K562 (cell line): Measurements from ENCODE around the gene CD48. TPM values are rescaled to one million over a fixed set of nuclear protein-coding genes. Genes with fewer than 3 reads are reported as not detected.

Experiments used
- ATAC-seq: fragments of 200-7000 bp; cut with Tn5 transposase; 3 replicates; pipeline ENCODE4 v1.9.1; 2020; ENCODE audit warnings: moderate library complexity
- BruUV-seq: library from RNA; stranded (reverse); fragments of 400-500 nt; replicated peaks from 2 replicates; lab custom pipeline; 2021; lab: Mats Ljungman, UMichigan
- CTCF ChIA-PET: fragments of 300-600 bp; formaldehyde crosslinking; extraction: SDS; loops from one replicate; lab custom pipeline; 2021; ENCODE audit warnings: low intra/inter-chr PET ratio; lab: Yijun Ruan, JAX
- POLR2A ChIA-PET: fragments of 300-600, 350-650 bp; sonication (Branson Sonifier 250); formaldehyde crosslinking; extraction: SDS; loops from one replicate; lab custom pipeline; 2021; ENCODE audit warnings: antibody characterized with exemption, inconsistent platforms; lab: Yijun Ruan, JAX
- DNase-seq, 4 experiments: peaks; one replicate each; pipeline versions ENCODE4 v3.0.0 to v3.0.0-alpha.2; 2011 to 2018; ENCODE audit warnings: low spot score in 3 of 4, mixed read lengths in 3 of 4; ENCODE audit errors: extremely low read depth in 1 of 4
- FAIRE-seq: peaks from 2 replicates; lab custom pipeline; 2011; peaks lifted over from hg19 to GRCh38; lab: Jason Lieb, UNC
- H2AFZ ChIP-seq: 2 replicates; pipeline ENCODE4 v1.6.0; 2011; ENCODE audit warnings: low read depth, low read length, control low read depth, inconsistent platforms
- H3K27ac ChIP-seq: fragments of 200-600 bp; 3 replicates; pipeline ENCODE4 v1.8.0; 2011; ENCODE audit warnings: low read depth, mild to moderate bottlenecking, control low read depth, inconsistent platforms, low read length, moderate library complexity, mixed read lengths; ENCODE audit errors: extremely low read depth
- H3K27me3 ChIP-seq, 2 experiments: fragments of 300-600 bp in 1 of 2; 2 replicates in 1 of 2; 3 replicates in 1 of 2; pipeline versions ENCODE4 v1.6.0 to v1.8.0; 2011; ENCODE audit warnings: inconsistent platforms in 2 of 2, low read length in 2 of 2, mild to moderate bottlenecking in 1 of 2, mixed read lengths in 1 of 2, moderate library complexity in 1 of 2; ENCODE audit not compliant: control insufficient read depth in 2 of 2, insufficient read depth in 2 of 2
- H3K36me3 ChIP-seq: fragments of 300-600 bp; 3 replicates; pipeline ENCODE4 v1.8.0; 2011; ENCODE audit warnings: mild to moderate bottlenecking, low read length, inconsistent platforms; ENCODE audit not compliant: control insufficient read depth, insufficient read depth
- H3K4me1 ChIP-seq, 2 experiments: fragments of 200-600 bp in 1 of 2; replicated peaks in 1 of 2; 2 replicates in 1 of 2; 3 replicates in 1 of 2; pipeline versions ENCODE4 v1.5.1 to v1.8.0; 2011; ENCODE audit warnings: inconsistent platforms in 2 of 2, low read length in 2 of 2, mild to moderate bottlenecking in 1 of 2, mixed read lengths in 1 of 2, moderate library complexity in 1 of 2; ENCODE audit not compliant: control insufficient read depth in 2 of 2, insufficient read depth in 2 of 2
- H3K4me2 ChIP-seq: 2 replicates; pipeline ENCODE4 v1.6.1; 2011; ENCODE audit warnings: low read length, control low read depth, inconsistent platforms, mixed read lengths; ENCODE audit not compliant: insufficient read depth
- H3K4me3 ChIP-seq: fragments of 200-600 bp; sonication (generic), shearing (Covaris generic); 2 replicates; pipeline ENCODE4 v1.5.1; 2016; ENCODE audit warnings: control low read depth, inconsistent platforms
- H3K79me2 ChIP-seq: fragments of 200-600 bp; 3 replicates; pipeline ENCODE4 v1.8.0; 2011; ENCODE audit warnings: low read length, inconsistent platforms; ENCODE audit not compliant: control insufficient read depth, insufficient read depth
- H3K9ac ChIP-seq, 2 experiments: 2 replicates each; pipeline versions ENCODE4 v1.6.0 to v1.6.1; 2011; ENCODE audit warnings: low read depth in 2 of 2, low read length in 2 of 2, control low read depth in 1 of 2, inconsistent platforms in 1 of 2, mild to moderate bottlenecking in 1 of 2, mixed read lengths in 1 of 2; ENCODE audit not compliant: insufficient read depth in 1 of 2
- H3K9me1 ChIP-seq: one replicate; pipeline ENCODE4 v1.6.0; 2011; ENCODE audit warnings: inconsistent platforms, mild to moderate bottlenecking, low read length, moderate library complexity; ENCODE audit not compliant: control insufficient read depth, insufficient read depth
- H3K9me3 ChIP-seq: replicated peaks from 2 replicates; pipeline ENCODE4 v1.5.1; 2011; ENCODE audit warnings: low read depth, low read length, inconsistent platforms; ENCODE audit not compliant: control insufficient read depth, insufficient read depth
- H4K20me1 ChIP-seq: replicated peaks from 2 replicates; pipeline ENCODE4 v1.6.1; 2011; ENCODE audit warnings: low read length, inconsistent platforms, mixed read lengths; ENCODE audit not compliant: control insufficient read depth, insufficient read depth
- BHLHE40 ChIP-seq: IDR thresholded peaks from 2 replicates; pipeline ENCODE4 v1.6.1; 2011; ENCODE audit warnings: low read length, improper control_type of control experiment
- CEBPB ChIP-seq: fragments of 450-650 bp; IDR thresholded peaks from 2 replicates; pipeline ENCODE4 v1.6.1; 2016; ENCODE audit warnings: missing genetic modification characterization, missing compliant biosample characterization
- CEBPG ChIP-seq, 3 experiments: fragments of 200-800 bp in 1 of 3; sonication (Bioruptor generic) in 1 of 3; sonication (generic) in 1 of 3; formaldehyde crosslinking in 1 of 3; IDR thresholded peaks in 2 of 3; conservative IDR thresholded peaks in 1 of 3; 2 replicates each; pipeline versions ENCODE4 v1.6.1 to v1.8.0; 2016 to 2022; ENCODE audit warnings: missing compliant biosample characterization in 2 of 3, missing genetic modification characterization in 2 of 3, mild to moderate bottlenecking in 1 of 3, missing genetic modification reagents in 1 of 3
- CTBP1 ChIP-seq: fragments of 450-650 bp; IDR thresholded peaks from 2 replicates; pipeline ENCODE4 v1.6.1; 2016; ENCODE audit warnings: borderline replicate concordance
- FOXA1 ChIP-seq: fragments of 450-650 bp; IDR thresholded peaks from 2 replicates; pipeline ENCODE4 v1.6.1; 2016; ENCODE audit warnings: mild to moderate bottlenecking, borderline replicate concordance
- HNRNPH1 ChIP-seq: fragments of 200-400 bp; formaldehyde crosslinking; optimal IDR thresholded peaks from 2 replicates; pipeline ENCODE3; 2017; ENCODE audit warnings: low read depth, mild to moderate bottlenecking, low read length, moderate library complexity
- JUND ChIP-seq, 2 experiments: IDR thresholded peaks; 2 replicates in 1 of 2; 3 replicates in 1 of 2; pipeline ENCODE4 v1.6.1; 2011; ENCODE audit warnings: borderline replicate concordance in 2 of 2, low read depth in 2 of 2, low read length in 2 of 2, improper control_type of control experiment in 1 of 2, missing biosample characterization in 1 of 2, missing genetic modification characterization in 1 of 2, missing genetic modification reagents in 1 of 2
- MAZ ChIP-seq, 2 experiments: fragments of 450-650 bp in 1 of 2; sonication (generic) in 1 of 2; formaldehyde crosslinking; IDR thresholded peaks in 1 of 2; conservative IDR thresholded peaks in 1 of 2; 2 replicates each; pipeline versions ENCODE4 v1.4.0 to v1.5.0; 2020; ENCODE audit warnings: mild to moderate bottlenecking in 1 of 2, missing genetic modification reagents in 1 of 2
- SPI1 ChIP-seq: IDR thresholded peaks from 2 replicates; pipeline ENCODE4 v1.6.1; 2011; ENCODE audit warnings: low read depth, low read length, control low read depth, borderline replicate concordance
- ZNF449 ChIP-seq: fragments of 250-450 bp; sonication (Bioruptor Pico); IDR thresholded peaks from 2 replicates; pipeline ENCODE4 v1.8.0; 2022; ENCODE audit warnings: moderate library complexity, mild to moderate bottlenecking, inconsistent platforms
- ZNF518B ChIP-seq: fragments of 250-450 bp; sonication (Bioruptor Pico); IDR thresholded peaks from 2 replicates; pipeline ENCODE4 v1.5.0; 2021; ENCODE audit warnings: mild to moderate bottlenecking, moderate library complexity
- ZNF583 ChIP-seq: fragments of 250-450 bp; sonication (Bioruptor Pico); IDR thresholded peaks from 2 replicates; pipeline ENCODE4 v1.4.0; 2020
- WGBS: fragments of 100-300 bp; shearing (Covaris generic); methylation state at CpG from one replicate; pipeline ENCODE4 v1.1.6; 2016; ENCODE audit warnings: low coverage, mixed read lengths; ENCODE audit not compliant: insufficient coverage; ENCODE audit errors: missing lambda C conversion rate; 5-methylcytosine and 5-hydroxymethylcytosine counted together
- in situ Hi-C: fragments of 300-500 bp; cut with MboI; formaldehyde crosslinking; loops from 4 replicates; pipeline ENCODE4 v1.15.0; 2018; ENCODE audit warnings: inconsistent platforms, mixed read lengths
- intact Hi-C: fragments of 100-400 bp; cut with micrococcal nuclease; formaldehyde crosslinking; loops from 2 replicates; pipeline ENCODE4 v1.14.2; 2022
- polyA plus RNA-seq, 8 experiments: library from polyadenylated mRNA; depleted of rRNA in 4 of 8; stranded (reverse) in 5 of 8; unstranded in 3 of 8; fragments of >200 nt; fragmentation: Nextera tagmentation in 2 of 8; fragmentation: Illumina TruSeq in 1 of 8; extraction: Ambion mirVana in 2 of 8; extraction: Trizol in 1 of 8; gene quantifications; 2 replicates each; pipeline versions ENCODE4 v1.2.1 to v1.2.3, GENCODE V29; 2011 to 2014; ENCODE audit warnings: inconsistent platforms in 1 of 8, missing spikeins in 1 of 8
- total RNA-seq, 7 experiments: library from RNA; depleted of rRNA in 6 of 7; stranded (reverse); fragments of >200 nt in 6 of 7; fragmentation: Illumina TruSeq in 2 of 7; extraction: Trizol in 2 of 7; gene quantifications; 2 replicates each; pipeline versions ENCODE4 v1.2.1 to v1.2.3, GENCODE V29; 2011 to 2021; ENCODE audit warnings: low replicate concordance in 1 of 7

Gene CD48
- total and polyA plus RNA-seq, 9 of the 15 experiments (the other 6 are each of a cell fraction or from before 2014, with no cell fraction given): 0.10 to 0.42 (median 0.29) TPM; not detected in 3

DNA sequence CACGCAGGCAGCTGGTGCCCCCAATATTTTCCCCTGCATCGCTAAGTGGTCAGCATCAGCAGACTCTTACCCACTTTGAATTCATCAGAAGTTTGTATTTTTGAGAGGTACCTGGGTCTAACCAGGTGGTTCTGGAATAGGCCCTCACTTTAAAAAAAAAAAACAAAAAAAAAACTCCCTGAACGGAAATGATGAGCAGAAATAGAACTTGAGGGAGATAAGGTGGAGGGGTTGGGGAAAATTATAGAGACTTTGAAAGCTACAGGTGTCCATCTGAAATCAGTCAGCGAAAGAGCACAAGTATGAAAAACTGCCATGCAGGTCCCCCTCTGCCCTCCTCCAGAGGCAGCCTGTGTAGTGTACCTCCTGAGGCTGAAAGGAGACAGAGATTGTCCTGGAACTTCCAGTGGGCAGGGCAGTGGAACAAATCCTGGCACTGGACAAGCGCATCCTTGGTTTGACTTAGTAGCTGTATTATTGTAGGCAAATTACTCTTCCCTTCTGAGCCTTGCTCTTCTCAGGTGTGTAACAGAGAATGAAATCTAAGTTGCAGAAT lies 28.6 kb upstream of the CD48 start (continued):
- TF ChIP-seq ZNF518B (CRISPR knock-in tag): no peak

GRCh38 chr1:160739098-160739511 lies 27.5 kb upstream of the CD48 start, which contains the start of gene SLAMF7:
TSS of gene SLAMF7 (plus strand) at chr1:160739247. CDS start at chr1:160739302, 55 bp downstream.
- intact Hi-C loops: no loop called here
- peak; percentile 38; the same call in 1 of the 2 replicates for TF ChIP-seq JUND (IDR thresholded peaks at IDR 0.05; ENCODE audit: borderline replicate concordance, low read depth, low read length)
- 0 out of 3 replicates have a peak, but pooled peaks have one; percentile 19 for TF ChIP-seq JUND (tag; IDR thresholded peaks at IDR 0.05; ENCODE audit: borderline replicate concordance, low read depth, low read length)
- peak; percentile 50 for TF ChIP-seq CEBPB (tag)
- no peak for TF ChIP-seq CEBPG (CRISPR knock-in tag; IDR thresholded peaks at IDR 0.05)
- TF ChIP-seq CEBPG (tag; conservative IDR thresholded peaks at IDR 0.05 in 1 of 2, IDR thresholded peaks at IDR 0.05 in 1 of 2): peak; percentile 31 to 59; a peak in 1 of 4 replicates
- TF ChIP-seq SPI1: peak; percentile 74; the same call in 1 of the 2 replicates
- no peak for TF ChIP-seq ZNF583
- peak; percentile 26; the same call in 1 of the 2 replicates for TF ChIP-seq CTBP1
- TF ChIP-seq MAZ (CRISPR knock-in tag; conservative IDR thresholded peaks at IDR 0.05 in 1 of 2, IDR thresholded peaks at IDR 0.05 in 1 of 2): 0 out of 4 replicates have a peak, but pooled peaks of 1 of the 2 experiments have one; percentile 13
- TF ChIP-seq ZNF449 (CRISPR knock-in tag): no peak
- peak; percentile 66; the same call in 1 of the 2 replicates for TF ChIP-seq BHLHE40
- TF ChIP-seq HNRNPH1: no peak
- TF ChIP-seq FOXA1: no peak

More at GRCh38 chr1:160739098-160739511, 27.5 kb upstream of the CD48 start, which contains the start of gene SLAMF7:
- H3K9ac ChIP-seq: no peak within 1 kb of the TSS
- FAIRE-seq (no peak), DNase-seq (peak in 1 of 4 experiments; percentile 10), ATAC-seq (no peak)
- WGBS: 5% methylated on average over 5 of the region's 5 CpGs
- in situ Hi-C loops: no loop called here
- no peaks in the 10 kb centered on the region for H4K20me1 ChIP-seq
- H3K27me3 ChIP-seq: peaks cover 0 to 5% of the 10 kb centered on the region in 2 experiments; a peak in 2 of 5 replicates
- no peaks in the 10 kb centered on the region for H3K9me3 ChIP-seq
- POLR2A ChIA-PET: interaction anchor here (0.8 to 1.2 kb wide), 2 partner anchors 31 to 39 kb away, joined by 3 to 4 read pairs; no protein-coding TSS in a partner anchor
- H3K4me2 ChIP-seq: no peak within 1 kb of the TSS
- H3K27ac ChIP-seq: no peak within 1 kb of the TSS
- H3K4me1 ChIP-seq: peaks cover 0 to 10% of the 10 kb centered on the region in 2 experiments; a peak in 2 of 5 replicates
- no TSS peak for BruUV-seq
- H3K79me2 ChIP-seq: no peaks in the 10 kb centered on the region
- no peaks in the 10 kb centered on the region for H3K36me3 ChIP-seq
- no peak within 1 kb of the TSS for H2AFZ ChIP-seq
- CTCF ChIA-PET: no interaction called here
- H3K4me3 ChIP-seq: no peak within 1 kb of the TSS
- H3K9me1 ChIP-seq: no peaks in the 10 kb centered on the region
